Mammary epithelial cell (primary cell): ENCODE results near the gene HCAR2.

ENCODE experiments used
- EZH2 ChIP-seq: IDR thresholded peaks from 2 replicates; pipeline ENCODE4 v1.6.1; 2012; ENCODE audit warnings: low read length, inconsistent platforms, borderline replicate concordance
- TF ChIP-seq, protein P1 (sequence below), 2 donors: IDR thresholded peaks in 1 of 2; conservative IDR thresholded peaks in 1 of 2; 2 replicates each; pipeline ENCODE4 v1.5.1; 2011 to 2012; ENCODE audit warnings: inconsistent platforms in 2 of 2, low read length in 2 of 2, mild to moderate bottlenecking in 2 of 2, control low read depth in 1 of 2, low read depth in 1 of 2; ENCODE audit not compliant: insufficient read depth in 1 of 2; ENCODE audit errors: extremely low read depth in 1 of 2

DNA sequence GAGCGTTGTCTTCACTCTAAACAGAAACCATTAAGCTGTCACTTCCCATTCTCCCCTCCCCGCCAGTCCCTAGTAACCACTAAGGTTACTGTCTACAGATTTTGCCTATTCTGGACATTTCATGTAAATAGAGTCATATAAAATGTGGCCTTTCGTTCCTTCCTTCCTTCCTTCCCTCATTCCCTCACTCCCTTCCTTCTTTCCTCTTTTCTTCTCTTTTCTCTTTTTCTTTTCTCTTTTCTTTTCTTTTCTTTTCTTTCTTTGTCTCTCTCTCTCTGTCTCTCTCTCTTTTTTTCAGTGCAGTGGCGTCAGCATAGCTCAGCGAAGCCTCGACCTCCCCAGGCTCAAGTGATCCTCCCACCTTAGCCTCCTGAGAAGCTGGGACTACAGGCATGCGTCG is 37.8 kb downstream of the HCAR2 start:
- TF ChIP-seq, protein P1, sequence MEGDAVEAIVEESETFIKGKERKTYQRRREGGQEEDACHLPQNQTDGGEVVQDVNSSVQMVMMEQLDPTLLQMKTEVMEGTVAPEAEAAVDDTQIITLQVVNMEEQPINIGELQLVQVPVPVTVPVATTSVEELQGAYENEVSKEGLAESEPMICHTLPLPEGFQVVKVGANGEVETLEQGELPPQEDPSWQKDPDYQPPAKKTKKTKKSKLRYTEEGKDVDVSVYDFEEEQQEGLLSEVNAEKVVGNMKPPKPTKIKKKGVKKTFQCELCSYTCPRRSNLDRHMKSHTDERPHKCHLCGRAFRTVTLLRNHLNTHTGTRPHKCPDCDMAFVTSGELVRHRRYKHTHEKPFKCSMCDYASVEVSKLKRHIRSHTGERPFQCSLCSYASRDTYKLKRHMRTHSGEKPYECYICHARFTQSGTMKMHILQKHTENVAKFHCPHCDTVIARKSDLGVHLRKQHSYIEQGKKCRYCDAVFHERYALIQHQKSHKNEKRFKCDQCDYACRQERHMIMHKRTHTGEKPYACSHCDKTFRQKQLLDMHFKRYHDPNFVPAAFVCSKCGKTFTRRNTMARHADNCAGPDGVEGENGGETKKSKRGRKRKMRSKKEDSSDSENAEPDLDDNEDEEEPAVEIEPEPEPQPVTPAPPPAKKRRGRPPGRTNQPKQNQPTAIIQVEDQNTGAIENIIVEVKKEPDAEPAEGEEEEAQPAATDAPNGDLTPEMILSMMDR (conservative IDR thresholded peaks at IDR 0.05 in 1 of 2, IDR thresholded peaks at IDR 0.05 in 1 of 2; ENCODE audit: extremely low read depth in 1 of 2, insufficient read depth in 1 of 2, low read depth in 1 of 2, low read length in 2 of 2), result no peak
- TF ChIP-seq EZH2, result no peak
